ENCODE measurements around the gene TLK2.

TLK2 gene

GRCh38 chr17:62616993-62617893 is 138.6 kb downstream of the TLK2 start:
- H3K9ac ChIP-seq (ENCODE audit: low read length), result no peak overlapping the region
- H3K4me3 ChIP-seq (ENCODE audit: low read length), result no peak overlapping the region
- H3K27ac ChIP-seq (ENCODE audit: low read depth, low read length), result no peak overlapping the region
- peaks cover 12% of the 10 kb centered on the region for H3K36me3 ChIP-seq (ENCODE audit: control insufficient read depth, insufficient read depth, low read length)
- no peaks in the 10 kb centered on the region for H3K27me3 ChIP-seq (ENCODE audit: control insufficient read depth, insufficient read depth, low read length)
- no peaks in the 10 kb centered on the region for H3K4me1 ChIP-seq (ENCODE audit: control insufficient read depth, insufficient read depth, low read length)

GRCh38 chr17:62617894-62618472 is 139.4 kb downstream of the TLK2 start:
- Histone ChIP-seq H3K27me3 (ENCODE audit: control insufficient read depth, insufficient read depth, low read length) (no peaks in the 10 kb centered on the region), H3K9ac (ENCODE audit: low read length) (no peak overlapping the region), H3K4me1 (ENCODE audit: control insufficient read depth, insufficient read depth, low read length) (no peaks in the 10 kb centered on the region), H3K36me3 (ENCODE audit: control insufficient read depth, insufficient read depth, low read length) (peaks cover 12% of the 10 kb centered on the region), H3K4me3 (ENCODE audit: low read length) (no peak overlapping the region), H3K27ac (ENCODE audit: low read depth, low read length) (no peak overlapping the region)

DNA sequence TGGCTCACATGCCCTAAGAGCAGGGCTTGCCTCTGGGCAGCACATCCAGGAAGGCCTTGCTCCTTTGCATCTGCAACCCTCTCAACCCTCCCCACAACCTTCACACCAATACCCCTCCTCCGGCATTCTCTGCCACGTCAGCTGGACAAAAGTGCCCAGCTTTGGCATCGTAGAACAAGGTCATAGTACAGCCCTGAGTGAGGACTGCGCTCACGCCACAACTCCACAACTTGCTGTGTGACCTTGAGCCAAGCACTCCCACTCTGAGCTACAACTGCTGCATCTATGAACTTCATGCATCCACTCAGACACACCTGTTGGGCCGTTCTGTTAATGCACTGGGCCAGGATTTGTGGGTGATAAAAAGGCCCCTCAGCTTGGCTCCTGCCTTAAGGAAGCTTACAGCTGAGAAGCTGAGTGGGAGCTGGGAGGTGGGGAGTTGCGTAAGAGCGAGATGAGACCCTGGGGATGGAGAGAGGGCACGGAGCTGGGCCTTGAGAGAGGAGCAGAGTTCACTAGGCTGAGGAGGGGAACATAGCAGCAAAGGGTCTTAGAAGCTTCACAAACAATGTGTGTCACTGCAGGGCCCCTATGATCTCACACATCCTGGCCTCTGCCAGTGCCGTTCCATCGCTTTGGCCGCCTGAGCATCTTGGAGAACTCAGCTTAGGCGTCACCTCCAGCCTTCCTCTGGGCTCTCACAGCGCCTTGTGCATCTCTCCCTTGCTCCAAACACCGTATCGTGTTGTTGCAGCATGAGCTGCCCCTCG is 140.2 kb downstream of the TLK2 start:
- Histone ChIP-seq H3K4me3 (ENCODE audit: low read length) (no peak overlapping the region), H3K36me3 (ENCODE audit: control insufficient read depth, insufficient read depth, low read length) (peaks cover 12% of the 10 kb centered on the region), H3K4me1 (ENCODE audit: control insufficient read depth, insufficient read depth, low read length) (no peaks in the 10 kb centered on the region), H3K27ac (ENCODE audit: low read depth, low read length) (no peak overlapping the region), H3K27me3 (ENCODE audit: control insufficient read depth, insufficient read depth, low read length) (no peaks in the 10 kb centered on the region), H3K9ac (ENCODE audit: low read length) (no peak overlapping the region)

DNA sequence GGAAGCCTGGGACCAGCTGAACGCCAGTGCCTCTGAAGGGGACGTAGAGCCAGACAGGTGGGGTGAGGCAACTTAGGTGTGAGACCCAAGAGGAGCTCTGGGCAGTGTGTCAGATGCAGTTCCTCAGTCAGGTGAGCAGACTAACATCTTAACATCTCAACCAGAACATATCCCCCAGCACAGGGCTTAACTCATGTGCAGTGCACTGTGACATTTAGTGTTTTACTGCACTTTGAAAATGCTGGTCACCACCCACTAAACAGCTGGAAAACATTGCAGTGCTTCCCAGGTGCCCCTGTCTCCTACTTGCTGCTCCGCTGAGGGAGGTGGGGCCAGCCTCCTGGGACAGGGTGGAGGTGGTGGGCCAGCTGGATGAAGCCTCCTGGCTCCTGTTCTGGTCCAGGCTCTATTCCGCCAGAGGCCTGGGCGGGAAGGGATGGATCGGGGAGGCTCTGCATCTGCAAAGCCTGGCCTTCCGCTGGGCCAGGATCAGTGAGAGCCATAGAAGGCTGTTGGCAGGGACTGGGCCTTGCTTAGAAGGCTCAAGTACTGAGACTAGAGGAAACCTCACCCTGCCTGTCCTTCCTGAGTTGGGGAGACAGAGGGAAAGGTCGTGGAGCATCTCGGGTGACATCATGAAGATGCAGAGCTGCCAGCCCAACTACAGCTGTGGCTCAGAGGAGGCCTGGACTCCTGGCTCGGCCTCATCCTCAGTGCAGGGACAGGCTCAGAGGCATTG is 141.0 kb downstream of the TLK2 start:
- H3K36me3 ChIP-seq (ENCODE audit: control insufficient read depth, insufficient read depth, low read length), result peaks cover 8% of the 10 kb centered on the region
- H3K4me1 ChIP-seq (ENCODE audit: control insufficient read depth, insufficient read depth, low read length), result no peaks in the 10 kb centered on the region
- no peak overlapping the region for H3K4me3 ChIP-seq (ENCODE audit: low read length)
- no peak overlapping the region for H3K9ac ChIP-seq (ENCODE audit: low read length)
- H3K27me3 ChIP-seq (ENCODE audit: control insufficient read depth, insufficient read depth, low read length), result no peaks in the 10 kb centered on the region
- no peak overlapping the region for H3K27ac ChIP-seq (ENCODE audit: low read depth, low read length)

DNA sequence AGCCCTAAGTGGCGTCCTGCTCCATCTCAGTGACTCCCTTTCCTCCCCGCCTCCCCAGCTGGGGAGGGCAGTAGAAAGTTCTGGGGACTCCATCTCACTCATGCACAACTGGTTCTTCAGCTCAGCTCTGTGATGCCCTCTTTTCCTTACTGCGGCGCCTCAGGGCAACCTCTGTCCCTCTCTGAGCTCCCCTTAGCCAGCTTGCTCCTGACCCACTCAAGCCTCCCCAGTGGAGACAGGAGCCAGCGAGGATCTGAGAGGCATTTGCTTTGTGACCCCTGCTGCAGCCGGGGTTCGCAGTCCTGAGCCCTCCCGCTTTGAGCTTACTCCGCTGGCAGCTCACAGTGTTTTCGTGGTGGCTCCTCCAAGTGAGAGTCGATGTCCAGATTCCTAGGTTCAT is 142.6 kb downstream of the TLK2 start:
- Histone ChIP-seq H3K4me3 (ENCODE audit: low read length) (no peak overlapping the region), H3K4me1 (ENCODE audit: control insufficient read depth, insufficient read depth, low read length) (no peaks in the 10 kb centered on the region), H3K36me3 (ENCODE audit: control insufficient read depth, insufficient read depth, low read length) (peaks cover 4% of the 10 kb centered on the region), H3K9ac (ENCODE audit: low read length) (no peak overlapping the region), H3K27me3 (ENCODE audit: control insufficient read depth, insufficient read depth, low read length) (no peaks in the 10 kb centered on the region), H3K27ac (ENCODE audit: low read depth, low read length) (no peak overlapping the region)

- no peak overlapping the region for H3K27ac ChIP-seq (ENCODE audit: low read depth, low read length)
These were observed 146.7 kb downstream of the TLK2 start for GRCh38 chr17:62625184-62625869.

GRCh38 chr17:62625870-62626200 is 147.2 kb downstream of the TLK2 start:
- H3K4me1 ChIP-seq (ENCODE audit: control insufficient read depth, insufficient read depth, low read length), result no peaks in the 10 kb centered on the region
- peaks cover 7% of the 10 kb centered on the region for H3K27me3 ChIP-seq (ENCODE audit: control insufficient read depth, insufficient read depth, low read length)
- H3K27ac ChIP-seq (ENCODE audit: low read depth, low read length), result no peak overlapping the region
- H3K36me3 ChIP-seq (ENCODE audit: control insufficient read depth, insufficient read depth, low read length), result no peaks in the 10 kb centered on the region
- H3K4me3 ChIP-seq (ENCODE audit: low read length), result no peak overlapping the region
- H3K9ac ChIP-seq (ENCODE audit: low read length), result no peak overlapping the region

More at GRCh38 chr17:62625184-62625869, 146.7 kb downstream of the TLK2 start:
- peaks cover 7% of the 10 kb centered on the region for H3K27me3 ChIP-seq (ENCODE audit: control insufficient read depth, insufficient read depth, low read length)
- no peaks in the 10 kb centered on the region for H3K36me3 ChIP-seq (ENCODE audit: control insufficient read depth, insufficient read depth, low read length)
- no peak overlapping the region for H3K4me3 ChIP-seq (ENCODE audit: low read length)
- H3K9ac ChIP-seq (ENCODE audit: low read length), result no peak overlapping the region
- no peaks in the 10 kb centered on the region for H3K4me1 ChIP-seq (ENCODE audit: control insufficient read depth, insufficient read depth, low read length)

DNA sequence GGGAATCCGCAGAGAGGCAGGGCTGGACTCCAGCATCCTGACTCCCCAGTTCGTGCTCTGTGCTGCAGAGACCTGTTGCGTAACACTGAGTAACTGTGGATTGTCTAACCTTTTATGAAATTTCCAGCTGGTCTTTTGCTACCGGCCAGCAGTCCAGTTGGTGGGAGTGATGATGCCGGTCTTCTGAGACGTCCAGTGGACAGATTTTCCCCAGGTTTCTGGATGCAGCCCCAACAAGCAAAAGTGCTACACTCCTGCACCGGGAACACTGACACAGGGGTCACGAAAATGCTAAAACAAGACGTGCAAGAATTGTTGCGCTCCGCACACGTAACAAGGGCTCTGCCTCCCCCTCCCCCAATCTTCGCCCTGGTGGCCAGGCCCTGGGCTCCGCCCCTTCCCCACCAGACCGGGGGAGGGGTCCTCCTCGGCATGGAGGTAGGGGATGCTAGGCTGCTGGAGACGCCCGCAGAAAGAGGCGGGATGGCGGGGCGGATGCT is 148.1 kb downstream of the TLK2 start:
- H3K27me3 ChIP-seq (ENCODE audit: control insufficient read depth, insufficient read depth, low read length), result peaks cover 7% of the 10 kb centered on the region
- peak overlapping the region; percentile 69 for H3K27ac ChIP-seq (ENCODE audit: low read depth, low read length)
- no peaks in the 10 kb centered on the region for H3K4me1 ChIP-seq (ENCODE audit: control insufficient read depth, insufficient read depth, low read length)
- no peaks in the 10 kb centered on the region for H3K36me3 ChIP-seq (ENCODE audit: control insufficient read depth, insufficient read depth, low read length)
- peak overlapping the region; percentile 11 for H3K9ac ChIP-seq (ENCODE audit: low read length)
- peak overlapping the region; percentile 63 for H3K4me3 ChIP-seq (ENCODE audit: low read length)

DNA sequence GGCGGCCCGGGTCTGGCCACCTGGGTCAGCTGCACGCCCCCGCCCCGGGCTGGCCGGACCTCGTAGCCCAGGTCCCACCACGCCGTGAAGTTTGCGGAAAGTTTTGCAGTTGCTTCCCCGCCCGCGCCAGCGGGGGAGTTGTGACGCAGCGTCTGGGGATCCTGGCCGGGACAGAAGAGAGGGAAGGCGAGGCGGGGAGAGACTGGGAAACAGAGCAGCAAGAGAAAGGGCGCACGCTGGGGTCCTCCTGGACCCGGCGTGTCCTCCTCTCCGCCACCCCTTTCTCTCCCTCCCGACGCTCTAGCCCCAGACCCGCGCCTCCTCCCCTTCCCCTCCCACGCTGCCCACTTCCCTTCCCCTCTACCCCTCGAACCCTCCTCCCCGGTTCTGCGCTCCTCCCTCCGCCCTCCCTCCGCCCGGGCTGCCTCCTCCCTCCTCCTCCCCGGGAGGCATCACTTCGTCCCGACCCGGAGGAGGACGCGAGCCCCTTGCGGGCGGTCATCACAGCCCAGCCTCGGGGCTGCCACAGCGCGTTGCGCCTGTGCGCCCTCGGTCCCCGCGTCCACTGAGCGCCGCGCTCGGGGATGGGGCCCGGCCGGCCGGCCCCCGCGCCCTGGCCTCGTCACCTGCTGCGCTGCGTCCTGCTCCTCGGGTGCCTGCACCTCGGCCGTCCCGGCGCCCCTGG is 148.7 kb downstream of the TLK2 start, which contains the start of gene MRC2:
MRC2 (plus strand) TSS at position 452 of the 685 bp plus-strand sequence; CDS start at position 585, 133 bp downstream.
- no peaks in the 10 kb centered on the region for H3K4me1 ChIP-seq (ENCODE audit: control insufficient read depth, insufficient read depth, low read length)
- peak within 1 kb of the TSS; percentile 63 for H3K4me3 ChIP-seq (ENCODE audit: low read length)
- H3K27me3 ChIP-seq (ENCODE audit: control insufficient read depth, insufficient read depth, low read length), result peaks cover 7% of the 10 kb centered on the region
- no peaks in the 10 kb centered on the region for H3K36me3 ChIP-seq (ENCODE audit: control insufficient read depth, insufficient read depth, low read length)
- peak within 1 kb of the TSS; percentile 69 for H3K27ac ChIP-seq (ENCODE audit: low read depth, low read length)
- peak within 1 kb of the TSS; percentile 11 for H3K9ac ChIP-seq (ENCODE audit: low read length)

- H3K36me3 ChIP-seq (ENCODE audit: control insufficient read depth, insufficient read depth, low read length), result no peaks in the 10 kb centered on the region
- H3K4me3 ChIP-seq (ENCODE audit: low read length), result peak overlapping the region; percentile 63
- H3K4me1 ChIP-seq (ENCODE audit: control insufficient read depth, insufficient read depth, low read length), result no peaks in the 10 kb centered on the region
- peak overlapping the region; percentile 69 for H3K27ac ChIP-seq (ENCODE audit: low read depth, low read length)
- peaks cover 7% of the 10 kb centered on the region for H3K27me3 ChIP-seq (ENCODE audit: control insufficient read depth, insufficient read depth, low read length)
- no peak overlapping the region for H3K9ac ChIP-seq (ENCODE audit: low read length)
These were observed 149.4 kb downstream of the TLK2 start for GRCh38 chr17:62627904-62628633.

Data from rectal smooth muscle tissue (tissue), 1 donor.